B cell (primary cell): Measurements from ENCODE around the gene KDELR3. TPM values are rescaled to one million over a fixed set of nuclear protein-coding genes. Genes with fewer than 3 reads are reported as not detected.

Experiments used
- ATAC-seq: fragments of 200-7000 bp; cut with Tn5 transposase; one replicate; pipeline ENCODE4 v1.10.0; 2021; ENCODE audit warnings: low read depth, mild to moderate bottlenecking, moderate number of reproducible peaks, moderate library complexity
- CTCF ChIA-PET: fragments of 350-600 bp; sonication (Branson Sonifier 250); formaldehyde crosslinking; loops from one replicate; lab custom pipeline; 2021; ENCODE audit warnings: antibody characterized with exemption, inconsistent platforms; lab: Charles Lee
- POLR2A ChIA-PET: fragments of 350-600 bp; sonication (Branson Sonifier 250); formaldehyde crosslinking; loops from one replicate; lab custom pipeline; 2021; ENCODE audit warnings: antibody characterized with exemption; lab: Charles Lee
- DNase-seq: peaks from one replicate; pipeline ENCODE4 v3.0.0; 2013
- H2AFZ ChIP-seq: 2 replicates; pipeline ENCODE4 v1.6.1; 2012; ENCODE audit warnings: mild to moderate bottlenecking, low read depth, low read length; ENCODE audit not compliant: insufficient read depth, poor library complexity, severe bottlenecking
- H3K27ac ChIP-seq, 2 donors: 1 replicate in 1 of 2; 2 replicates in 1 of 2; pipeline ENCODE4 v1.5.1; 2012 to 2013; ENCODE audit warnings: low read length in 2 of 2, mild to moderate bottlenecking in 2 of 2, moderate library complexity in 1 of 2
- H3K27me3 ChIP-seq, 4 experiments: fragments of 200-600 bp in 1 of 4; sonication (generic) in 1 of 4; replicated peaks in 1 of 4; 1 replicate in 2 of 4; 2 replicates in 2 of 4; pipeline versions ENCODE4 v1.6.1 to v1.7.0; 2013 to 2016; ENCODE audit warnings: low read length in 3 of 4, mild to moderate bottlenecking in 2 of 4, mixed read lengths in 1 of 4, moderate library complexity in 1 of 4; ENCODE audit not compliant: insufficient read depth in 4 of 4, control insufficient read depth in 3 of 4; ENCODE audit errors: control extremely low read depth in 1 of 4
- H3K36me3 ChIP-seq, 2 experiments: replicated peaks in 1 of 2; 1 replicate in 1 of 2; 2 replicates in 1 of 2; pipeline versions ENCODE4 v1.6.1 to v1.7.1; 2013; ENCODE audit warnings: low read length in 1 of 2; ENCODE audit not compliant: insufficient read depth in 2 of 2, control insufficient read depth in 1 of 2; ENCODE audit errors: control extremely low read depth in 1 of 2, extremely low read depth in 1 of 2
- H3K4me1 ChIP-seq, 2 donors: fragments of 200-600 bp in 1 of 2; sonication (generic) in 1 of 2; 1 replicate in 1 of 2; 2 replicates in 1 of 2; pipeline versions ENCODE4 v1.5.1 to v1.6.1; 2013 to 2017; ENCODE audit warnings: low read length in 2 of 2; ENCODE audit not compliant: control insufficient read depth in 2 of 2, insufficient read depth in 2 of 2
- H3K4me2 ChIP-seq: replicated peaks from 2 replicates; pipeline ENCODE3; 2012; ENCODE audit warnings: mild to moderate bottlenecking, low read depth, low read length; ENCODE audit not compliant: poor library complexity, severe bottlenecking
- H3K4me3 ChIP-seq, 5 experiments: fragments of 200-600 bp in 1 of 5; sonication (generic) in 1 of 5; 1 replicate in 3 of 5; 2 replicates in 2 of 5; pipeline versions ENCODE4 v1.5.1 to v1.7.0; 2011 to 2016; ENCODE audit warnings: low read length in 4 of 5, mild to moderate bottlenecking in 4 of 5, low read depth in 2 of 5, control low read depth in 1 of 5, moderate library complexity in 1 of 5; ENCODE audit not compliant: insufficient read depth in 1 of 5; ENCODE audit errors: control extremely low read depth in 1 of 5, extremely low read depth in 1 of 5
- H3K79me2 ChIP-seq: fragments of 200-600 bp; sonication (generic); one replicate; pipeline ENCODE4 v1.6.0; 2016; ENCODE audit warnings: low read length; ENCODE audit not compliant: control insufficient read depth, insufficient read depth
- H3K9ac ChIP-seq: fragments of 200-600 bp; sonication (generic); 2 replicates; pipeline ENCODE4 v1.6.1; 2017; ENCODE audit warnings: mild to moderate bottlenecking, low read length, moderate library complexity
- H3K9me3 ChIP-seq, 3 donors: one replicate each; pipeline versions ENCODE4 v1.6.1 to v1.7.1; 2013; ENCODE audit warnings: low read length in 2 of 3; ENCODE audit not compliant: control insufficient read depth in 2 of 3, insufficient read depth in 1 of 3; ENCODE audit errors: control extremely low read depth in 1 of 3
- H4K20me1 ChIP-seq: 2 replicates; pipeline ENCODE4 v1.6.0; 2012; ENCODE audit warnings: mild to moderate bottlenecking, low read length; ENCODE audit not compliant: insufficient read depth, control insufficient read depth, poor library complexity, severe bottlenecking
- H3K27ac Mint-ChIP-seq: one replicate; pipeline ENCODE4 v1.8.0; 2021; ENCODE audit warnings: mixed read lengths
- H3K27me3 Mint-ChIP-seq: one replicate; pipeline ENCODE4 v1.8.0; 2021; ENCODE audit warnings: mixed read lengths
- H3K4me1 Mint-ChIP-seq: one replicate; pipeline ENCODE4 v1.8.0; 2021; ENCODE audit warnings: mixed read lengths
- H3K4me3 Mint-ChIP-seq: one replicate; pipeline ENCODE4 v1.8.0; 2021; ENCODE audit warnings: mixed read lengths
- H3K9me3 Mint-ChIP-seq: one replicate; pipeline ENCODE4 v1.8.0; 2022; ENCODE audit warnings: mixed read lengths; ENCODE audit not compliant: insufficient read depth
- EZH2 ChIP-seq: IDR thresholded peaks from 2 replicates; pipeline ENCODE4 v1.6.1; 2012; ENCODE audit warnings: borderline replicate concordance, low read depth, mild to moderate bottlenecking, moderate library complexity, low read length; ENCODE audit not compliant: insufficient read depth, poor library complexity, severe bottlenecking
- WGBS: methylation state at CpG from one replicate; pipeline ENCODE4 v1.1.5; 2013; ENCODE audit warnings: missing lambda C conversion rate; ENCODE audit not compliant: insufficient coverage; 5-methylcytosine and 5-hydroxymethylcytosine counted together
- intact Hi-C: fragments of 100-400 bp; cut with micrococcal nuclease; formaldehyde crosslinking; loops from one replicate; pipeline ENCODE4 v1.10.0; 2022
- polyA plus RNA-seq: library from polyadenylated mRNA; depleted of rRNA; stranded (reverse); fragments of >200 nt; gene quantifications from 2 replicates; pipeline ENCODE4 v1.2.3, GENCODE V29; 2012
- total RNA-seq, 2 donors: library from RNA; stranded (reverse); fragments of 120-200 nt in 1 of 2; gene quantifications; 1 replicate in 1 of 2; 2 replicates in 1 of 2; pipeline versions ENCODE4 v1.2.3 to v1.2.4, GENCODE V29; 2013 to 2022
- TF ChIP-seq, protein P1 (sequence below): fragments of 200-600 bp; IDR thresholded peaks from one replicate; pipeline ENCODE4 v1.8.0; 2022; ENCODE audit warnings: antibody characterized with exemption, mild to moderate bottlenecking

KDELR3 gene
- total and polyA plus RNA-seq, 2 donors (not counting 1 experiment from before 2014, with no cell fraction given): not detected

DNA sequence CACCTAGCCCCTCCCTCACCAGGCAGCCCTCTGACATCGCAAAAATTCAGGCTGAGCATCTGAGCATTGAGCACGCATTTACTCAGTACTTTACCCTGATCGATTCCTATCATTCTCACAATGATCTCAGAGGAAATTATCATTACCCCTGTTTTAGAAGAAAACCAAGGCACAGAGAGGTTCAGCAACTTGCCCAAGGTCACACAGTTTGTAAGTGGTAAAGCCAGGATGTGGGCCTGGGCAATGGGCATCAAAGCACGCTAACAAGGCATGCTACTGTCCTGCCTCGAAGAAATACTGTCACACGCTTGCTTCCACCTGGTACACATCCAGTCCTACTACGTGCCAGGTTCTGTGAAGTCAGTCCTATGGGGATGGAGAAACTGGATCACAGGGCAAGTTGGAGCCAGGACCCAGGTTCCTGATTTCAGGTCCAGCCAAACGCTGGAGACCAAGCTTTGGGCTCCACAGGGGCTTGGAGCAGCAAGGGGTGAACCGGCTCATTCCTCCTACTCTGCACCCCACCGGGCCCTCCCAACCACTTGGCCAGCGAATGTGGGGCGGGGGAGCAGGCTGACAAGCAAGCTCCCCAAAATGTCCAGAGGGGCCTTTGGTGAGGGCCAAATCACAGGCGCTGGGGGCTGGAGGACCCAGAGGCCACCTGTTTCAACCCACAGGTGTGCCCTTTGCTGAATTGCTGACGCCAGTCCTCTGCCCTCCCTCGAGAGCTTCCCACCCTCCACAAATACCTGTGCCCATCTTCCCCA lies 31.1 kb upstream of the KDELR3 start:
- no peak for ATAC-seq
- intact Hi-C loops: no loop called here
- no peak for DNase-seq
- Histone ChIP-seq H3K9ac (no peak overlapping the region), H4K20me1 (no peaks in the 10 kb centered on the region), H3K79me2 (no peaks in the 10 kb centered on the region), H3K36me3 (no peaks in the 10 kb centered on the region), H3K27me3 (no peaks in the 10 kb centered on the region), H3K4me3 (no peak overlapping the region), H2AFZ (no peak overlapping the region), H3K9me3 (no peaks in the 10 kb centered on the region), H3K4me1 (no peaks in the 10 kb centered on the region), H3K27ac (no peak overlapping the region), H3K4me2 (no peak overlapping the region)
- H3K4me1 Mint-ChIP-seq: no peaks in the 10 kb centered on the region
- 83% methylated on average over 12 of the region's 15 CpGs for WGBS
- POLR2A ChIA-PET: interaction anchor here (0.6 kb wide), 1 partner anchor 39 kb away, joined by 4 read pairs; no protein-coding TSS in a partner anchor
- no peak for TF ChIP-seq EZH2
- TF ChIP-seq, protein P1, sequence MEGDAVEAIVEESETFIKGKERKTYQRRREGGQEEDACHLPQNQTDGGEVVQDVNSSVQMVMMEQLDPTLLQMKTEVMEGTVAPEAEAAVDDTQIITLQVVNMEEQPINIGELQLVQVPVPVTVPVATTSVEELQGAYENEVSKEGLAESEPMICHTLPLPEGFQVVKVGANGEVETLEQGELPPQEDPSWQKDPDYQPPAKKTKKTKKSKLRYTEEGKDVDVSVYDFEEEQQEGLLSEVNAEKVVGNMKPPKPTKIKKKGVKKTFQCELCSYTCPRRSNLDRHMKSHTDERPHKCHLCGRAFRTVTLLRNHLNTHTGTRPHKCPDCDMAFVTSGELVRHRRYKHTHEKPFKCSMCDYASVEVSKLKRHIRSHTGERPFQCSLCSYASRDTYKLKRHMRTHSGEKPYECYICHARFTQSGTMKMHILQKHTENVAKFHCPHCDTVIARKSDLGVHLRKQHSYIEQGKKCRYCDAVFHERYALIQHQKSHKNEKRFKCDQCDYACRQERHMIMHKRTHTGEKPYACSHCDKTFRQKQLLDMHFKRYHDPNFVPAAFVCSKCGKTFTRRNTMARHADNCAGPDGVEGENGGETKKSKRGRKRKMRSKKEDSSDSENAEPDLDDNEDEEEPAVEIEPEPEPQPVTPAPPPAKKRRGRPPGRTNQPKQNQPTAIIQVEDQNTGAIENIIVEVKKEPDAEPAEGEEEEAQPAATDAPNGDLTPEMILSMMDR: no peak
- no peak overlapping the region for H3K27ac Mint-ChIP-seq
- H3K4me3 Mint-ChIP-seq: no peak overlapping the region
- no peaks in the 10 kb centered on the region for H3K9me3 Mint-ChIP-seq
- peaks cover 29% of the 10 kb centered on the region for H3K27me3 Mint-ChIP-seq
- CTCF ChIA-PET: no interaction called here

DNA sequence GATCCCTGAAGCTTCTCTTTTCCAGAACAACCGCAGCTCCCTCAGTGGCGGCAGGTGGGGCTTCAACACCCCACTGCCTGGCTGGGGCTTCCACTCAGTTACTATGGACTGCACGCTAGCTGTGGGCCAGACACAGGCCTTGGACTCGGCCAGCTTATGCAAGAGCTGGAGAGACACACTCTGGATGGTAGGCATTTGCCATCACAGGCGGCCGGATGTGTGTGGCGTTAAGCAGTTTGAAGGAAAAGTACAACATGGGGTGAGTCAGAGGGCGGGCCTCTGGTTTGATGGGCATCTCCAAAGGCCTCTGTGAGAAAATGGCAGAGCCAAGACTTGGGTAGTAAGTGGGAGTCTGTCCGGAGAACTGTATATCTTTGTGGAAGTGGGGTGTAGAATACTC lies 30.5 kb upstream of the KDELR3 start:
- H3K4me3 Mint-ChIP-seq: no peak overlapping the region
- no peaks in the 10 kb centered on the region for H3K9me3 Mint-ChIP-seq
- H3K4me3 ChIP-seq: no peak overlapping the region
- H3K27me3 Mint-ChIP-seq: peaks cover 29% of the 10 kb centered on the region
- no peaks in the 10 kb centered on the region for H3K4me1 ChIP-seq
- no peaks in the 10 kb centered on the region for H3K79me2 ChIP-seq
- H3K27me3 ChIP-seq: no peaks in the 10 kb centered on the region
- ChIA-PET POLR2A (interaction anchor here (0.6 kb wide), 1 partner anchor 39 kb away, joined by 4 read pairs; no protein-coding TSS in a partner anchor), CTCF (no interaction called here)
- 96% methylated on average over 9 of the region's 9 CpGs for WGBS
- no peak overlapping the region for H3K9ac ChIP-seq
- ATAC-seq (no peak), DNase-seq (no peak)
- no peaks in the 10 kb centered on the region for H4K20me1 ChIP-seq
- no peak overlapping the region for H3K27ac ChIP-seq
- no peaks in the 10 kb centered on the region for H3K36me3 ChIP-seq
- no peak overlapping the region for H3K27ac Mint-ChIP-seq
- H2AFZ ChIP-seq: no peak overlapping the region
- TF ChIP-seq EZH2: no peak
- TF ChIP-seq, protein P1: no peak
- no peak overlapping the region for H3K4me2 ChIP-seq
- no peaks in the 10 kb centered on the region for H3K4me1 Mint-ChIP-seq
- intact Hi-C loops: no loop called here
- no peaks in the 10 kb centered on the region for H3K9me3 ChIP-seq
